Left renal pelvis (tissue), 4 donors: ENCODE measurements around the gene PSME1. TPM values are rescaled to one million over a fixed set of nuclear protein-coding genes. Genes with fewer than 3 reads are reported as not detected.

Experiments
- DNase-seq, 4 donors: peaks; one replicate each; pipeline ENCODE4 v3.0.0-alpha.2; 2013; ENCODE audit warnings: low read depth in 4 of 4, low spot score in 3 of 4
- polyA plus RNA-seq, 4 donors: library from polyadenylated mRNA; unstranded; fragments of 120-200 nt; gene quantifications; one replicate each; pipeline ENCODE4 v1.2.1, GENCODE V29; 2013; ENCODE audit not compliant: insufficient read length in 4 of 4

PSME1 gene
- polyA plus RNA-seq, result 100 to 1,000 TPM; 131 to 226 (median 197) TPM

DNA sequence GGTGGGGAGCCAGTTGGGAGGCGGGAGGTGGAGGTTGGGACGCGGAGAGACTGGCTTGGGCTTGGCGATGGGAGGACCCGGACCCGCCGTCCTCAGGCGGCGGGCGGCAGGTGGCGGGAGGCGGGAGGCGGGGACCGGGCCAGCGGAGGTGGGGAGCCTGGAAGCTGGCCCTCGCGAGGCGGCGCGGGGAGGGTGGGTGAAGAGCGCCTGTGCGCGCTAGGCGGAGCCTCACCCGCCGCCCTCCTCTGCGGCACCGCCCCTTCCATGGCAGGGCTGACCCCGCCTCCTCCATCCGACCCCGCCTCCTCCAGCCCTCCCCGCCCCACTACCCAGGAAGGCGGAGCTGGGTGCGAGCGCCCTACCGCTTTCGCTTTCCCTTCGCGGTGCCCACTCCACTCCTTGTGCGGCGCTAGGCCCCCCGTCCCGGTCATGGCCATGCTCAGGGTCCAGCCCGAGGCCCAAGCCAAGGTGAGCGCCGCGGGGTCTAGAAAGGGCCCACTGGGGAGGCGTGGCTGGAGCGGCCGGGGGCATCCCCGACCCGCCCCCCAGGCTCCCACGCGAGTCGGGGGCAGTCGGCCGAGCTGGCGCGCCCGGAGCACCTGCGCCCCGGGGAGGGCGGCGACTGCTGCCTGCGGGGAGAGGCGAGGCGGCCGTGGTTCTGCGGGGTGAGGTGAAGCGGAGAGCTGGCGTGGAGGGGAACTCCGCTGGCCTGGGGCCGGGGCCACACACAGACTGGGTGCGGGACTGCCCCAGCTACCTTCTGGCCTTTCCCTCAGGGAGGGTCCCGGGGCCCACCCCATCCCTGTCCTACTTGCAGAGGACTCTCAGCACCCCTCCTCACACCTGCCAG lies at the start of gene PSME1:
Gene PSME1 (plus strand): TSS at position 361 of the 850 bp plus-strand sequence. CDS start 69 bp downstream, at position 430.
- DNase-seq, result peak; percentile 79 to 84 (median 82)

DNA sequence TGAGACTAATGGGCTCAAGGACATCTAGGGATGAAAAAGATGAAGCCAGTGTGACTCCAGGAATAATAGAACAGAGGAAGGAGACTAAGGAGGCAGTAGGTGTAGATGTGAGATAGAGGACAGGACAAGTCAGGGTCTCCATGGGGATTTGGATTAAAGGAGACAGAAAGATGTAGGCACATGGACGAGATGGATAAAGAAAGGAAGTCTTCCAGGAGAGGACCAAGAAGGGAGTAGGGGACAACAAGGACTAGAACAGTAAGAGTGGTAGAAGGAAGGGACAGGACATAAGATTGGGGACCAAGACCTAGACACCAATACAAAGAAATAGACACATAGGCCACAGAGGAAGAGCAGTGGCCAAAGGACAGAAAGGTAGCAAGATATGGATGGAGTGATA lies 49.0 kb upstream of the PSME1 start:
- no peak for DNase-seq

DNA sequence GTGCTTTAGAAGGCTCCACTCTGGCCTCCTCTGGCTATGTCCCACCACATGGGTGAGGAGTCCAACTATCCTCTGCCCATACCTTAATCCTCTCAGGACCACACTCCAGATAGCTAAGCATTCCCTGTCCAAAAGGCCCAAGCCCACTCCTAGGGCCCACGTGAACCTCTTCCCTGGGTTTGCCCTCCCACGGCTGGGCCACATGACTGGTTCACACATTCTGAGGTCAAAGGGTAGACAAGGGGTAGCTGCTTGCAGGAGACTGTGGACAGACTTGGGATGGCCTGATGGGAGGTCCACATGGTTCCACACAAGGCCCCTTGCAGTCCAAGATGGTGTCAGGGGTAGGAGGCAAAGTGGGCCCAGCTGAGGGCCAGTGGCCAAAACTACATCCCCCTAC lies 47.9 kb upstream of the PSME1 start:
- no peak for DNase-seq

DNA sequence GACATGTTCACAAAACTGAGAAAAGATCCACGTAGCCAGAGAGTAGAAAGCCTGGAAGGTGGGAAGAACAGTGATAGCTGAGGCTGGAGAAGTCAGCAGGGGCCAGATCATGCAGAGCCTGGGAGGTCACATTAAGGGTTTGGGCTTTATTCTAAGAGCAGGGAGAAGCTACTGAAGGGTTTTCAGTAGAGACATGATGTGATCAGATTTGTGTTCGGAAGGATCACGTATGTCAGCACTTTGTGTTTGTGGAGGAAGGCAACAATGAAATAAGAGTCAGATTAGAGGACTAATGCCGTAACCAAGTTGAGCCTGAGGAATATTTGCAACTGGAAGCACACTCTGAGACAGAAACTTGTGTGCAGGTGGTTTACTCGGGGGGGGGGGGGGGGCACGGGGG lies 46.1 kb upstream of the PSME1 start:
- no peak for DNase-seq

DNA sequence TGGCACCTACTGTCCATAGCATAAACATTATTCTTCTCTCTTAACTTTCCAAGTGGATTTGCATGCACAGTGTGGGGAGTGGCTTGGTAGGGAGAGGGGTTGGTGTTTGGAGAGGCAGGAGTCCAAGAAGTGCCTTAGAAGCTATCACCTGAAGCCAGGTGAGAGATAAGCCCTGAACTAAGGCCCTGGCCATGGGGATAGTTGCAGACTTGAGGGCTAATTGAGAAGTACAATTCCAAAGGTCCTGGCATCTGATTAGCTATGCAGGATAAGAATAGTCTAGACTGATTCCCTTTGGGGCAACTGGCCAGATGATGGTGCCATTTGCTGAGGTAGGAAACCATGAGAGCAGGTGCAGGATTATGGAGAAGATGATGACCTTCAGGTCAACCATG lies 43.9 kb upstream of the PSME1 start:
- DNase-seq, result no peak

DNA sequence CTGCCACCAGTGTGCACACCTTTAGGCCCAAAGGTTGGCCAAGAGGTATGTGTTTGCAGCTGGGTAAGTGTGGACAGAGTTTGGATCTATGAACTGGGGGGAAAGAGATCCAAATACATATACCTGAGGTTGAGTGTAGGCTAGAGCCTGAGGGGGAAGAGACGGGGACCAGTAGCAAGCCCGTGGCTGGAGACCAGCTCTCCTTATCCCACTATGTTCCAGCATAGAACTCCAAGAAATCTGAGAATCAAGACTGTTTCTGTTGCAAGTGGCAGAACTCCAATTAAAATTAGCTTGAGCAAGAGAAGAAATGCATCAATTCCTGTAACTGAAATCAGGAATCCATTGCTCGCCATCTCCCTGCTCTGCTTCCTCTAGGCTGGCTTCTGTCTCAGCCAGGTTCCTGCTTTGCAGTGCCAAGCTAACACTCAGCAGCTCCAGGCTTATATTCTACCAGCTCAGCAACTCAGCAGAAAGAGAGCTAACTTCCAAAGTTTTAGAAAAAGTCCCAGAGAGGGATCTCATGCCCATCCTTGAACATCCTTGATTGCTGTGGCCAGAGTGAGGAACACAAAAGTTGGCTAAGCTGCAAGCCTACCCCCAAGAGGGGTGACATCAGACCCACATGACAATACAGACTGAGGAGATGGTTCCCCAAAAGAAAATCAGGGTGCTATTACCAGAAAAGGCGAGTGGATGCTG lies 43.3 kb upstream of the PSME1 start:
- DNase-seq, result no peak

DNA sequence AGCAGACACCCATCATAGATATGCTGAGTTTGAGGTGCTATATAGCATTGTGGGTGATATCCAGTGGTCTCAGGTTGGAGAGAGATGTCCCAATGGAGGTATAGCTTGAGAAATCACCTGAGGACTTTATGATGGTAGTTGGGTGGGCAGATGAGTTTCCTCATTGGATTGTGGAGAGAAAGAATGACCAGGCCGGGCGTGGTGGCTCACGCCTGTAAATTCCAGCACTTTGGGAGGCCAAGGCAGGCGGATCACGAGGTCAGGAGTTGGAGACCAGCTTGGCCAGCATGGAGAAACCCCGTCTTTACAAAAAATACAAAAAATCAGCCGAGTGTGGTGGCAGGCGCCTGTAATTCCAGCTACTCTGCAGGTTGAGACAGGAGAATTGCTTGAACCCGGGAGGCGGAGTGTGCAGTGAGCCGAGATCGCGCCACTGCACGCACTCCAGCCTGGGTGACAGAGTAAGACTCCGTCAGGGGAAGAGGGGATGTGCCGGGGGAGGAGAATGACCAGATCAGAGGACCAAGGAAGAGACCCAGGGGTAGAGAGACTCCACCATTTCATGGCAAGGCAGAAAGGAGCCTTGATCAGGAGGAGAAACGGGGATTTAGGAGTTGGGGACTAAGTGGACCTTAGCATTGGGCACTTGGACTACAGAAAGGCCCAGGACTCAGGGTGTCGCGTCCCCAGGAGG lies 42.6 kb upstream of the PSME1 start:
- no peak for DNase-seq

DNA sequence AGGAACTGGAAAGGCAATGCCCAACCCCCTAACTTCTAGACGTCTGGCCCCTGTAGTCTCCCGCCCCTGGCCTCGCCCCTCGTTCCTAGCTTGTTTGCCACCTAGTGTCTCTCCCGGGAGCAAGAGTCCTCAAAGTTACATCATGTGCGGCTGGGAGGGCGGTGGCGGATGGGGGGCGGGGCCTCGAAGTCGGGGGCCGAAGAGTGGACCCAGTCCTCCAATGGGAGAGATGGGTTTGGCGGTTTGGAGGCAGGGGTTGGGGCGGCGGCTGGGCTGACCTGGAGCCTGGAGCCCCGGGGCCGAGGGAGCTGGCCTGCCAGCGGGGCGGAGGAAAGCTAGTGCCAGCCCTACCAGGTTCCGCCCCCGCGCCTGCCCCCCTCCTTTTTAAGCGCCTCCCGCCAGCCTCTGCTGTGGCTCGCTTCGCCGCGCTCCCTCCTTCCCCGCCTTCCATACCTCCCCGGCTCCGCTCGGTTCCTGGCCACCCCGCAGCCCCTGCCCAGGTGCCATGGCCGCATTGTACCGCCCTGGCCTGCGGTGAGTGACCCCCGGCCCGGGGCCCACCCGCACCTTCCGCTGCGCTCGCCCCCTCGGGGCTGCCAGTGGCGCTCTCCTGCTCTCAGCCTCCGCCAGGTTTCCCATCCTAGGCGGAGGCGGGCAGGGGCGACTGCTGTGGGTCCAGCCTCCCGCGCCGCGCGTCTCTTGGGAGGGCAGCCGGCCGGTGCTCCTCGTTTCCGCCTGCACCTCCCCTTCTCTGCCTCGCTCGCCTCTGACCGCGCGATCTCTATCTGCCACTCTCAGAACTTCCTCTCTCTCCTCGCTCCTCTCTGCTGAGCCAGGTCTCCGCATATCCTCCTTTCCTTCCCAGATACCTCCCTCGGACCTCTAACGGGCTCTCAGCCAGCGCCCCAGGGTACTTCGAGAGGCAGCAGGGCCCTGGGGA lies 41.8 kb upstream of the PSME1 start, which contains the start of gene PCK2:
Gene PCK2 (plus strand): TSS at position 411 of the 940 bp plus-strand sequence. CDS start 95 bp downstream, at position 506.
- DNase-seq, result peak in 2 of 4 donors; percentile 59 to 83

DNA sequence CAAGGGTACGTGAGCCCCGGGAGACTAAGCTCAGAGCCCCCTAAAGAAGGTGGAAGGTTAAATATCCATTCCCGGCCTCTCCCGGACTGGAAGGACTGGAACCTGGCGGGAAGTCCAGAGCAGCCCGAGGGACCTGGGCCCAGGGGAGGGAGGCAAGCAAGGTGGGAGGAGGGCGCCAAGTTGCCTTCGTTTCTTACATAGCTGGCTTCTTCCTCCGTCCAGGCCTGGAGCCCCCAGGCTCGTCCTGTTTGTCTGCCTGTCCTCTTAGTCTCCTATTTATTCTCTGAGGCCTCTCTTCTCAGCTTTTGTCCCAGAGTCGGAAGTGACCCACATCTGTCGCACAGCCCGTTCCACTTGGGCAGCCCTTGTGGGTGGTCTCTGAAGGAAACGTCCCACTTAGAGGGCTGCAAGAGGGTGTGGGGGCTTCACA lies 41.1 kb upstream of the PSME1 start:
- DNase-seq, result no peak

DNA sequence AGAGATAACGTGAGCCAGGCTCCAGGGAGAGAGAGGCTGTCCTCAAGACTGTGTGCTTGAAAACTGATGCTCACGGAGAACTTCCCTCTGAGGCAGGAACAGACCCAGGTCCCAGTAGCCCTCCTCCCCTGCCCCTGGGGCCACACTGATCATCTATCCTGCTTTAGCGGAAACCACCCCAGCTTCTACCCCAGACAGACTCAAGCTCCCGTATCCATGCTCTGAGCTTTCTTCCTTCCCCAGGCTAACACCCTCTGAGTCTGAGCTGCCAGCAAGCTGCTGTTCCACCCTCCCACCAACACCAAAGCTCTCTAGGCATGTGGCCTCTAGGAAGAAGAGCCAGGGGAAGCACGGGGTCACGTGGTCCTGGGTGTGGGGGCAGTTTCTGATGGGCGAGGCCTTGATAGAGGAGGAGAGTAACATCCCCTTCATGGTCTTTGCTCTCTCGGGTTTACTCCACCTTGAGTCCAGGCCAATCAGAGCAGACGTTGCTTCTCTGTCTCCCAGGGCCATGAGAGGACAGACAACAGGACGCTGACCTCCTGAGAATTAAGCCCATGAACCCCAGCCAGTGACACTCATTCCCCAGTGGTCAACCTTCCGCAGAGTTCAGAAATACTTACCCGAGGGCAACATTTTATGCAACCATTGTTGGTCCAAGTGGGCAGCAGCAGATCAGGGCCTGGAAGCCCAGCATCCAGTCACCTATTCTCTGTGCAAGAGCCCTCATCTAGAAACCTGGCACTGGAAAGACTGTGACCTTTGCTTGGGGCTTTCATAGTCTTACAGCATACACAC lies 40.5 kb upstream of the PSME1 start:
- peak in 1 of 4 donors; percentile 46 for DNase-seq

DNA sequence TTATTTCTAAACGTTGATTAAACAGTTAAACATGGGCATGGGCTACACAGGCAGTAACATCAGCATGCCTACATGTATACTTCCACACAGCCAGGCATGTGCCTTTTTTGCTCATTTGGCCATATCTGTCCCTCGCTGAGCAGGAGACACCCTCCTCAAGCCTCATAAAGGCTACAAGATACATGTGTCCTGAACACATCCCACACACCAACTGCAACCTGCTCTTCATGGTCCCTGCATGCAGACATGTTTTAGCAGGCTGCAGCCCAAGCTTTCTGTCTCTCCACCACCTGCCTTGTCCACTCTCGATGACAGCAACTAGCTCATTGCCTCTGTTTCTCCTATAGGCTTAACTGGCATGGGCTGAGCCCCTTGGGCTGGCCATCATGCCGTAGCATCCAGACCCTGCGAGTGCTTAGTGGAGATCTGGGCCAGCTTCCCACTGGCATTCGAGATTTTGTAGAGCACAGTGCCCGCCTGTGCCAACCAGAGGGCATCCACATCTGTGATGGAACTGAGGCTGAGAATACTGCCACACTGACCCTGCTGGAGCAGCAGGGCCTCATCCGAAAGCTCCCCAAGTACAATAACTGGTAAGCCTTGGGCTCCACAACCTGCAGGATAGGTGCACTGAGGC lies 39.3 kb upstream of the PSME1 start:
- no peak for DNase-seq

DNA sequence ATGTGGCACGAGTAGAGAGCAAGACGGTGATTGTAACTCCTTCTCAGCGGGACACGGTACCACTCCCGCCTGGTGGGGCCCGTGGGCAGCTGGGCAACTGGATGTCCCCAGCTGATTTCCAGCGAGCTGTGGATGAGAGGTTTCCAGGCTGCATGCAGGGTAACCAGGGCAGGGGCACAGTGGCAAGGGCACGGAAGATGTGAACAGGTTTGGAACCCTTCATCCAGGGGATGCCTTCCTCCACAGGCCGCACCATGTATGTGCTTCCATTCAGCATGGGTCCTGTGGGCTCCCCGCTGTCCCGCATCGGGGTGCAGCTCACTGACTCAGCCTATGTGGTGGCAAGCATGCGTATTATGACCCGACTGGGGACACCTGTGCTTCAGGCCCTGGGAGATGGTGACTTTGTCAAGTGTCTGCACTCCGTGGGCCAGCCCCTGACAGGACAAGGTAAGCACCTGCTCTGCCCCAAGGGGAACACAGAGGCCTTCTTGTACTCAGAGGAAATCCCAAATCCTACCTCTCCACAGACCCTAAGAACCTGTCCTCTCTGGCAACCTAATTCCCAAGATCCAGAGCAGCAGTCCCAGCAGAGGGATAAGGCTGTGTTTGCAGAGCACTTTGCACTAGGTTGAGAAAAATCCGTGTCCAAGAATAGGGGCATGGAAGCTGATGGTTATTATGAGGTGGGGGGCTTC lies 37.6 kb upstream of the PSME1 start:
- no peak for DNase-seq

DNA sequence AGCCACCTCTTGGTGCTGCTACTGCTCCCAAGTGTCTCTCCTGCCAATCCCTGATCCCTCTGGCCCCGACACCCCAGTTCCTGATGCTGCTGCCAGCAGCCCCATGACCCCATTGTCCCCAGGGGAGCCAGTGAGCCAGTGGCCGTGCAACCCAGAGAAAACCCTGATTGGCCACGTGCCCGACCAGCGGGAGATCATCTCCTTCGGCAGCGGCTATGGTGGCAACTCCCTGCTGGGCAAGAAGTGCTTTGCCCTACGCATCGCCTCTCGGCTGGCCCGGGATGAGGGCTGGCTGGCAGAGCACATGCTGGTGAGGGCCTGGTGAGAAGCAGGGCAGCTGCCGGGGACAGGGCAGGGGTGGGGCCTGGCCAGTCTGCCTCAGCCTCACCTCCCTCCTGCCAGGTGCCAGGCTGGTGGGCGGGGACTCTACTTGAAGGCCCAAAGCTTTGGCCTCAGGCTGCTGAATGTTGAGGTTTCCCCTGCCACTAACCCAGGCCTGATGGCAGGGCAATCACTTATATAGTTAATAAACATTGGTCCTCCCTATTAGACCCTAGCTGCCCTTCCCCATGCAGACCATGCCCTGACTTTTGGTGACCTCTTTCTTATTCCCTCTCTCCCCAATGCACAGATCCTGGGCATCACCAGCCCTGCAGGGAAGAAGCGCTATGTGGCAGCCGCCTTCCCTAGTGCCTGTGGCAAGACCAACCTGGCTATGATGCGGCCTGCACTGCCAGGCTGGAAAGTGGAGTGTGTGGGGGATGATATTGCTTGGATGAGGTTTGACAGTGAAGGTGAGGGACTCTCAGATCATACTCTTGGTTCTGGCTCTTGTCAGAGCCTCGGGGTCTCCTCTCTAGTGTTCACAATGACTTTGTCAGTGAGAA lies 36.8 kb upstream of the PSME1 start:
- DNase-seq, result no peak

DNA sequence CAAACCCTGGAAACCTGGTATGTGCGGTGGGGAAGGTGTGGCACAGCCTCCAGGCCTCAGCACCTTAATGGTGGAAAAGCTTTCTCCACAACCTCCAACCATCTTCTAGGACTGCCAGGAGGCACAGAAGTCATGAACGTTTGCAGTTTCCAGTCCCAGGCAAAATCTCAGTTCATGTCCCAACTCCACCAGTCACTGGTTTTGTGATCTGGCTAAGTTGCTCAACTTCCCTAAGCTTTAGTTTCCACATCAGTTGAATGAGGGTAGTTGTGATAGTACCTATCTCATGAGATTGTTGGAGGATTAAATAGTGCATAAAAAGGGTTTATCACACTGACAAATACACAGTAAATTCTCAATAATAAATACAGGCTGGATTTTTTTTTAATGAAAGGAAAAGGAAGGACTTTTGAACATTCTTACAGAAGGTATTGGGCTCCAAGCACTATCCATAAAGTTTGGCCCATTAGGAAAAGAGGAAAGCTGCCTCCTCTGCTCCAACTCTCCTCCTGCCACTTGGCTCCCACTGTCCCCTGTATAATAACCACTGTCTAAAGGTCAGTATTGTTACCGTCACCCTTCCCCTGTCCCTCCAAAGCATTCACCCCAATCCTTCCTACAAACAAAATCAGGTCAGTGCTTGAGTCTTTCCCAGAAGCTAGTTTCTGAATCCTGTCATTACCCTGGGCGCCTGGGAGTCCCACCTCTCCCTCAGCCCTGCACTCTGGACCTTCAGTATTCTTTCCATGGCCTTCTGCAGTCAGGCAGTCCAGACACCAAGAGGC lies 35.6 kb upstream of the PSME1 start:
- DNase-seq, result no peak

DNA sequence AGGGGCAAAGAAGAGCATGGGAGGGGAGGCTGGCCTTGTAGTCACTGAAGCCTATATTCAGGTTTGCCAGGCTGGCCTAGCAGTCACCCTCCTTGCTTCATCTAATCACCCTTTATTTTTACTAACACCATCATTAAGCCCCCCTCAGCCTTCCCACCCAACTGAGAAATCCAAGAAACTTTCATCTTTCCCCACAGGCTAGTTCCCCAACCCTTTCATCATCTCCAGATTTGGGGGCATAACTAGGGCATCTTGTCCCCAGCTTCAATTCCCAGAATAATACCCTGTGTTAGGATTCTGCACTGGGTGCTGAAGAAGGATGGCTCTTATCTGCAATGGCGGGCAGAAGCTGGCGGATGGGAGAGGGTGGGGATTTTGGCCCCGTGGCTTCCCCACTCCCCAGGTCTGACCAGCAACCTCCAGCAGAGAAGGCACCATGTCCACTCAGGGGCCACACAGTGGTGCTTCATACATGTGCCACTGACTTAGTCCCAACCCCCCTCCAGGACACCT lies 35.0 kb upstream of the PSME1 start:
- no peak for DNase-seq
